Activated CD4-positive, CD25-positive, alpha-beta regulatory T cell treated with anti-CD3 and anti-CD28 coated beads, Interleukin-2, amount 50 U/mL, for 24 hours (primary cell): Measurements from ENCODE around the gene SUN3.
"Not testable (repeated sequence)": the region's sequence is repeated elsewhere in the genome, so short reads cannot be mapped to it uniquely, and the experiment has no call there.

Experiments
- ATAC-seq, 2 donors: fragments of 150-1000 bp; cut with Tn5 transposase; one replicate each; pipeline ENCODE4 v1.10.0; 2021; ENCODE audit warnings: mild to moderate bottlenecking in 1 of 2, moderate library complexity in 1 of 2

The SUN3 gene

GRCh38 chr7:47943676-47944474 lies 85.0 kb downstream of the SUN3 start:
- no peak for ATAC-seq

- not testable (repeated sequence) for ATAC-seq
Observed at GRCh38 chr7:47942651-47943050, 86.3 kb downstream of the SUN3 start.

GRCh38 chr7:47942132-47942531 lies 86.8 kb downstream of the SUN3 start:
- no peak for ATAC-seq

GRCh38 chr7:47941136-47941844 lies 87.6 kb downstream of the SUN3 start:
- ATAC-seq = no peak

DNA sequence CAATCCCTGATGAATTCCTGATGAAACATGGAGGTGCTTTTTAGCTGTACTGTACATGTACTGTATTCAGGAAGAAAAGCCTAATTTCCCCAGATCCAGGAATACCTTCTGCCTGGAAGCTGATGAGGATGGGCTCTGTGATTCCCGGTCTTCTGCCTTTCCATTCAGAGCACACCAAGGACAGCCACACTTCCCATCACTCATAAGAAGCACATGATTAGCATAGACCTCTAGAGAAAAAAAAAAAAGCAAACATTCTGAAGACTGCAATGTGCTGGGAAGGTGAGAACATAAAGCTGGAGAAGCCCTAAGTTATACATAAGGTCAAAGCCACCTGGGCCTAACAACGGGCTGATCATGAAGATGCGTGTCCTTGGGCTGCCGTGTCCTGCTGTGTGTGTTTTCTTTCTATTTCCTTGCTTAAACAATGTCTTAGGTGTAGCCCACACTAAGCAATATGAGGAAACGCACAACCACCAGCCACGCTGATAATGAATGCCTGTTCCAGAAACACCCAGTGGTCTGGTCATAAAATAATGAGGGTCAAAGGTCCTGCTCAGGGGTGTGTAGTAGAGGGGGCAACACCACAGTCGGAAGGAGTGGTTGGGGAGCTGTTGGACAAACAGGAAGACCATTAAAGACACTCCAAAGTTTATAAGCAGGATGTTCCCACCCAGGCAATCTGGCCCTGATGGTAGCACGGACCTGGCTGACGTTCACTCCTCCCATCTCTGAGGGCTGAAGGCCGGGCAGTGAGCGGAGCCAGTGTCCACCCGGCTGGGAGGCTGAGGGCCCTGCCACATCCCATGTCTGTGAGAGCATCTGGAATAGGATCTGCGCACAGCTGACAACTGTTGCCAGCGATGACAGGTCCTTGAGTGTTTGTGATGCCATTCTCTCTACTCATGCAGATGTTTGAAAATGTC lies 88.6 kb downstream of the SUN3 start:
- ATAC-seq = no peak

DNA sequence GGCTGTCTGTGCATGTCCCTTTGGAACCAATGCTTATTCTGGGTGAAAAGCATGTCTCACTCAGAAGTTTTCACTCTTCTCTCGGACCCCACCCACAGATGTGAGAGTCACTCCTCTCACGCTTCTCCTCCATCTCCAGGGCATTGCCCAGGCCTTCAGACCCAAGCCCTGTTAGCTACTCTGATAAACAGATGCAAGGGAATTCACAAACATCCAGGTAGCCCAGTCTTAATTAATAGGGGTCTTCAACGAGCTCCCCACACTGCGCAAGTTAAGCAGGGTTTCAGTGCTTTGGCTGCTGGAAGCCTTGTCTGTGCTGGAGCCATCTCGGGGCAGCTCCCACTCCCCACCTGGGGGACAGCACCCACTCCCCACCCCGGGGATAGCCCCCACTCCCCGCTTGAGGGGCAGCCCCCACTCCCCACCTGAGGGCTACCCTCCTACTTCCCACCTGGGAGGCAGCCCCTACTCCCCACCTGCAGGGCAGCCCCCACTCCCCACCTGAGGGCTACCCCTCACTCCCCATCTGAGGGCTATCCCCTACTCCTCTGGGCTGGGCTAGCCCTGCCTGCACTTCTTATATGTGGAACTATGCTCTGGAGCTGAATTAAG lies 89.4 kb downstream of the SUN3 start:
- ATAC-seq = no peak

- ATAC-seq = no peak
Observed at GRCh38 chr7:47938574-47939165, 90.2 kb downstream of the SUN3 start.

DNA sequence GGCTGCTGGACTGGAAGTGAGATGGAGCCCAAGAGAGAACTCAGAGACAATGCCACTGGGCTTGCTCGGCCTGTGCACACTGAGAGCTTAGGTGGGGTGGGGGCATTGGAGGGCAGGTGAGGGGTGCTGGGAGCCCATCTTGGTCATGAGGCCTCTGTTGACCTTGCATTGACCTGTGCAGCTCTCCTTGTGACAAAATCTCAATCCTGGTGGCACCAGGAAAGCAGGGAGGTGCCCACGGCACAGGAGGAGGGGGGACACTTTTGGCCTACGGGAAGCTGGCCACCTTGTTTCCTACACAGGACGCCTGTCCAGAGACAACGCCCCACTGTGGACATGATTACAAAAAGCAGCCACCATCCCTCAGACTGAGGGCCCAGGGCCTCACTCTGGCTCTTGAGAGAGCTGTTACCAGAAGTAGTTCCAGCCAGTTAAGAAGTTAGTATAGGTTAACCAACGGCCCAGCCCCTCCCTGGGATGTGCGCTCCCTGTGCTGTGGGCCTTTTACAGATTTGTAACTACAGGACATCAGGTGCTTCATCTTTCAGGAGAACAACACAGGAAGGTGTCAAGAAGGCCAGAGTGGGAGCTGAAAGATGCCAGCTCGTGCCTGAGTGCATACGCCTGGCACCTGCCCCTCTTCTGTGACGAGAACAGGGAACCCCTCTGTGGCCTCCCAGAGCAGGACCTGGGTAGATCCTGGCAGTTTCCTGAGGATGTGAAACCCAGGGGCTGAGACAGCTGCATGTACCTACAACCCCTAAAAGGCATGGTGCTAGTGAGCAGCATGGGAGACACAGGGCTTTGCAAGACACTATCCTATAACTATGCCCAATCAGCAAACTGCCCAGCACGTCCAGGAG lies 91.0 kb downstream of the SUN3 start:
- no peak for ATAC-seq
